Right lobe of liver (tissue), 4 donors: ENCODE data around the gene ELFN1.

ENCODE experiments used
- POLR2A ChIP-seq: fragments of 450-650 bp; IDR thresholded peaks from one replicate; pipeline ENCODE4 v1.6.1; 2017; ENCODE audit warnings: antibody characterized with exemption, mild to moderate bottlenecking
- TF ChIP-seq, protein P1 (sequence below), 4 donors: fragments of 200-600 bp in 3 of 4; fragments of 450-650 bp in 1 of 4; IDR thresholded peaks; one replicate each; pipeline versions ENCODE4 v1.5.1 to v1.8.0; 2016 to 2022; ENCODE audit warnings: antibody characterized with exemption in 4 of 4, mild to moderate bottlenecking in 2 of 4
- donor health status: DM: no; HTN: no; CAD: no.
- donor health status: DM: no; HTN: no; CAD: no.
- donor health status: DM: no; HTN: yes; CAD: no.

- TF ChIP-seq, protein P1, sequence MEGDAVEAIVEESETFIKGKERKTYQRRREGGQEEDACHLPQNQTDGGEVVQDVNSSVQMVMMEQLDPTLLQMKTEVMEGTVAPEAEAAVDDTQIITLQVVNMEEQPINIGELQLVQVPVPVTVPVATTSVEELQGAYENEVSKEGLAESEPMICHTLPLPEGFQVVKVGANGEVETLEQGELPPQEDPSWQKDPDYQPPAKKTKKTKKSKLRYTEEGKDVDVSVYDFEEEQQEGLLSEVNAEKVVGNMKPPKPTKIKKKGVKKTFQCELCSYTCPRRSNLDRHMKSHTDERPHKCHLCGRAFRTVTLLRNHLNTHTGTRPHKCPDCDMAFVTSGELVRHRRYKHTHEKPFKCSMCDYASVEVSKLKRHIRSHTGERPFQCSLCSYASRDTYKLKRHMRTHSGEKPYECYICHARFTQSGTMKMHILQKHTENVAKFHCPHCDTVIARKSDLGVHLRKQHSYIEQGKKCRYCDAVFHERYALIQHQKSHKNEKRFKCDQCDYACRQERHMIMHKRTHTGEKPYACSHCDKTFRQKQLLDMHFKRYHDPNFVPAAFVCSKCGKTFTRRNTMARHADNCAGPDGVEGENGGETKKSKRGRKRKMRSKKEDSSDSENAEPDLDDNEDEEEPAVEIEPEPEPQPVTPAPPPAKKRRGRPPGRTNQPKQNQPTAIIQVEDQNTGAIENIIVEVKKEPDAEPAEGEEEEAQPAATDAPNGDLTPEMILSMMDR (IDR thresholded peaks at IDR 0.05), result peak in 3 of 4 donors; percentile 18 to 28 (median 26)
- TF ChIP-seq POLR2A, result no peak
These were observed 124.9 kb downstream of the ELFN1 start for GRCh38 chr7:1794888-1795542.
